HG03175 (cell line): ENCODE data around the gene SOX8.

Experiments
- ATAC-seq: cut with Tn5 transposase; IDR thresholded peaks from one replicate; pipeline ENCODE4 v1.9.1; 2021; ENCODE audit warnings: mild to moderate bottlenecking, moderate library complexity; ENCODE audit not compliant: unreplicated experiment

The SOX8 gene

GRCh38 chr16:986411-986810 lies 4.8 kb downstream of the SOX8 start:
- no peak for ATAC-seq

DNA sequence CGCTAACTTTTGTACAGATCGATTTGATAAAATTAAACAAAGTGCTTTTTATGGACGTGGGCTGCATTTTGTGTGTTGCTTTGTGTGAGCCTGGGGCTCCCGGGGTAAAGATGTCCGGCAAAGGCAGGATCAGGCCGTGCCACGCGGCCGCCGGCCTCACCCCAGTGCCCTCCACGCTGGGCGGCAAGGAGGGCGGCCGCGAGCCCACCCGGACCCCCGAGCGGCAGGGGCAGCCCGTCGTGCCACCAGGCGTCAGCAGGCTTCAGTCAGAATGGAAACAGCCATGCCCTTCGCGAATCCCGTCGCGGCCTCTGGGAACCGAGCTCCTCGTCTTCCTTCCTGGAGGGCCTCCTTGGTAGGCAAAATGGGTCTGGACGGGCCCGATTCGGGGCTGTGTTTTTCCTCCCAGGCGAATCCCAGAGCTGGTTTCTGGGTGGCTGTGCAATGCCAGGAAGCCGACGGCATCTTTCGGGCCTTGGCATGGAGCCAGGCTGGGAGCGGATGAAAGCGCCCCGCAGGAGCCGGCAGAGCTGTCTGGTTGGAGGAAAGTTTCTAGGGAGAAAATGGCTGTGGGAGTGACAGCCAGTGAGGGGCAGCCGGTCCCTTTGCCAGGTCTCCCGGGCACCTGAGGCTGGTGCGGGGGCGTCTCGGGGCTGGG lies 5.5 kb downstream of the SOX8 start:
- no peak for ATAC-seq

- no peak for ATAC-seq
Measured at GRCh38 chr16:987906-988305, 6.3 kb downstream of the SOX8 start.

GRCh38 chr16:988471-989353 lies 7.1 kb downstream of the SOX8 start:
- no peak for ATAC-seq

GRCh38 chr16:989354-989814 lies 7.8 kb downstream of the SOX8 start:
- ATAC-seq: no peak

DNA sequence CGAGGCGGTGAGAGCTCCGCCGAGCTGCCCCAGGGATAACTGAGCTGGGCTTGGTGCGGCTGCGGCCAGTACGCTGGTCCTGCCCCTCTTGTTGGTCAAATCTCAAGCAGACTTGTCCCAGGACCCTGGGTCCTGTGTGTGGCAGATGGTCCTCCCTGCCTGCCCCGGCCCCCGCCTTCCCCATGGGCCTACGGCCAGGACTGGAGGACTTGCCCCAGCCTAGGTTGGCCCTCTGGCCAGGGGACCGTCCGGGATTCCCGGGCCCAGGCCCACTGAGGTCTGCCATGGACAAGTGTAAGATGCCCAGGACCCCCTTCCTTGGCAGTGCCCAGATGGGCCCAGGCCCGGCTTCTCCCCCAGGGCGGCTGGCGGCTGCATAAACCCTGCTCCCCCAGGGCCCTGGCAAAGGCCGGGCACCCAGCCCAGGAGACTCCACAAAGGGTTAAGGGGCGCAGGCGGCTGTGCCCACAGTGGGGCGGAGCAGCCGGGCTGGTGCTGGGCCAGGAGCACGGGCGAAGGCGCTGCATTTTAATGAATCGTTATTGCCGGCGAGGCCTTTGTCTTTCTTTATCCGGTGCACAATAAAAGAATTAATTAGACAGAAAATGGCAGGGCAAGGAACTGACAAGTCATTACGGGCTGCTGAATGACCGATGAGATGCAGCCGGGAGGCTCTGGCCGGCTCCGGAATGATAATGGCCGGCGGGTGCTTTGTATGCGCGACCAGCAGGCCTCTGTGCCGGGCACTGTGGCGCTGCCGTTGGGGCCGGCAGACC lies 9.1 kb downstream of the SOX8 start:
- no peak for ATAC-seq

DNA sequence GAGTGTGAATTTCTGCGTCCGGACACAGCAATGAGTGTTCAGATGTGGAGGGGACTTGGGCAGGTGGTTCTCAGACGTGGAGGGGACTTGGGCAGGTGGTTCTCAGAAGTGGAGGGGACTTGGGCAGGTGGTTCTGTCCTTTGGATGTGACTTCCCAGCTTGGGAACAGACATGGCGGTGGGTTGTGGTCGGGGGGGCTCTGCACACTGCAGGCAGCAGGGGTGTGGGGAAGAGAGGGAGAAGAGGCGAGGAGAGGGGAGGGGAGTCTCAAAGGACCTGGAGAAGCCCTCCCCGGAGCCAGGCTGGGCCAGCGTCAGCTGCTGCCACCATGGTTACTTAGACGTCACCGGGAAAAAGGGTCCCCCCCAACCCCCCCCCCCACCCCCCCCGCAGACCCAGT lies 9.8 kb downstream of the SOX8 start:
- no peak for ATAC-seq

GRCh38 chr16:991773-992172 lies 10.2 kb downstream of the SOX8 start:
- no peak for ATAC-seq

DNA sequence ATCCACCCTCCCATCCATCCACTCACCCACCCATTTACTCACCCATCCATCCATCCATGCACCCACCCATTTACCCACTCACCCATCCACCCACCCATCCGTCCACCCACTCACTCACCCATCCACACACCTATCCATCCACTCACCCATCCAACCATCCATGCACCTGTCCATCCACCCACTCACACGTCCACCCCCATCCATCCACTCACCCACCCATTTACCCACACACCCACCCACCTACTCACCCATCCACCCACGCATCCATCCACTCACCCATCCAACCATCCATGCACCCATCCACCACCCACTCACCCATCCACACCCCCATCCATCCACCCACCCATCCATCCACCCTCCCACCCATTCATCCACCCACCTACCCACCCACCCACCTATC lies 12.2 kb downstream of the SOX8 start:
- ATAC-seq: no peak

GRCh38 chr16:995087-995486 lies 13.5 kb downstream of the SOX8 start:
- no peak for ATAC-seq

- ATAC-seq: no peak
Measured at GRCh38 chr16:995783-996182, 14.2 kb downstream of the SOX8 start.

- ATAC-seq: no peak
Measured at GRCh38 chr16:996681-997080, 15.1 kb downstream of the SOX8 start.

- no peak for ATAC-seq
Measured at GRCh38 chr16:997440-998051, 16.0 kb downstream of the SOX8 start.

GRCh38 chr16:998211-998610 lies 16.6 kb downstream of the SOX8 start:
- ATAC-seq: no peak

DNA sequence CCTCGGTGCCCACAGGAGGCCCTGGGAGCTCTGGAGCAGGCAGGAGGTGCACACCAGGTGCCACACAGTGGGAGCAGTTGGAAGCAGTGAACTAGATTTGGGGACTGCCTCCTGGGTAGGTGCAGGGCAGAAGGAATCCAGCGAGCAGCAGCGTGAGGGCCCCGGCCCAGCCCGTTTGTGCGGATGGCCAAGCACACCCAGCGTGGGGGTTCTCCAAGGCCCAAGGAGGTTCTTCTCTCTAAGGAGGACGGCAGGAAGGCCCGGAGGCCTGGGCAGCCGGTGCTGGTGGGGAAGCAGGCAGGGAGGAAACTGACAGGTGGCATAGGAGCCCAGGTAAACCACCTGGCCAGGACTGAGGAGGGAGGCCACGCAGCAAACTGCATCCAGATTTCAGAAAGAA lies 17.0 kb downstream of the SOX8 start:
- no peak for ATAC-seq

- no peak for ATAC-seq
Measured at GRCh38 chr16:999677-1000076, 18.1 kb downstream of the SOX8 start.

- no peak for ATAC-seq
Measured at GRCh38 chr16:1000608-1001007, 19.0 kb downstream of the SOX8 start.

DNA sequence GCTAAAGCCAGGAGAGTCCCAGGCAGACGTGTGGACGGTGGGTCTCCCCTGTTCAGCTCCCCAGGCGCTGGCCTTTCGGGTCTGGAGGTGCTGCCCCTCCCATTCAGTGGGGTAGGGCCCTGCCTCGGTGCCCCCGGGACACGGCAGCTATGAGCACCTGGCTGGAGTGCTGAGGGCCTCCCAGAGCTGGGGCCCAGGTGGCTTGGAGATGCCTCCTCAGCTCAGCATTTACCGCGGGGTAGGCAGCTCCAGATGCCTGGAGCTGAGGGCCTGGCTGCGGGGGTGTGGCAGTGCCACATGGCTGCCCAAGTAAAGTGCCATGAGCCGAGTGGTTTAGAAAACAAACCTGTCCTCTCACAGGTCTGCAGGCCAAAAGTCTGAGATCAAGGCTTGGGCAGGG lies 19.5 kb downstream of the SOX8 start:
- no peak for ATAC-seq

DNA sequence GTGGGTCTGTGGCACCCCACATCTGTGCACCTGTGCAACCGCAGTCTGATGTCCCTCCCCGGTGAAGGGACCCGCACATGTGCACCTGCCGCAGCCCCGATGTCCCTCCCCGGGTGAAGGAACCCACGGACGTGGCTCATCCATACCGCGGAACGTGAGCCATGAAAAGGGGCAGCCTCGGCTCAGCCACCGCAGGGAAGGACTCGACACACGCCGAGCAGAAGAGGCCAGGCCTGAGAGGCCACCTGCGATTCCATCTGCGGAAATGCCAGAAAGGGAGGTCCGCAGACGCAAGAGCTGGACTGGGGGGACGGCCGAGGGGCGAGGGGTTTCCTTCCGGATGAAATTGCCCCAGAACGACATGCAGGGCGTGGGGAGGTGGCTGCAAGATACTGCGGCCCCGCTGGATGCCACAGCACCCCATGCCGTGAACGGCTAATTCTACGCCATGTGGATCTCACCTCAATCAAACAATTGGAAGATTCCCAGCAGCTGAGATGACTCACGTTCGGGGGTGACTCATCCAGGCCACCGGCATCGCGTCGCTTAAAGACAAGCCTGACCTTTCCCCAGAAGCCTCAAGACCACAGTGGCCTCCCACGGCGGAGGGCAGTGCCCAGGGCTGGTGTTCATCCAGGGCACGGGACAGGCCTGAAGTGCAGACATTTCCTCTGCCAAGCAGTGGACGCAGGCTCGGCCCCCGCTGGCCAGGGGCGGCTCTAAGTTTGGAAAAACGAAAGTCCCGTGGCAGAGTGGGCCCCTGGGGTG lies 21.0 kb downstream of the SOX8 start:
- ATAC-seq: no peak
